Esophagus muscularis mucosa (tissue), 4 donors: ENCODE results near the gene PCID2.

ENCODE experiments used
- CTCF ChIP-seq, 3 experiments: fragments of 200-600 bp in 2 of 3; fragments of 450-650 bp in 1 of 3; sonication (generic) in 2 of 3; IDR thresholded peaks; one replicate each; pipeline ENCODE4 v1.5.1; 2017 to 2019; ENCODE audit warnings: antibody characterized with exemption in 3 of 3, mild to moderate bottlenecking in 2 of 3, moderate library complexity in 1 of 3
- EP300 ChIP-seq: sonication (generic); formaldehyde crosslinking; IDR thresholded peaks from one replicate; pipeline ENCODE4 v1.6.1; 2017; ENCODE audit warnings: antibody characterized with exemption
- POLR2A ChIP-seq: fragments of 450-650 bp; IDR thresholded peaks from one replicate; pipeline ENCODE4 v1.6.1; 2017; ENCODE audit warnings: antibody characterized with exemption, moderate library complexity, mild to moderate bottlenecking, low read depth

GRCh38 chr13:113146750-113147149, 61.7 kb downstream of the PCID2 start:
- TF ChIP-seq CTCF (IDR thresholded peaks at IDR 0.05): no peak
- no peak for TF ChIP-seq POLR2A
- TF ChIP-seq EP300: no peak
